Caco-2 (cell line): Measurements from ENCODE around the gene CPE. TPM values are rescaled to one million over a fixed set of nuclear protein-coding genes. Genes with fewer than 3 reads are reported as not detected.
"Not testable (repeated sequence)": the region's sequence is repeated elsewhere in the genome, so short reads cannot be mapped to it uniquely, and the experiment has no call there.

ENCODE experiments used
- BruUV-seq: library from RNA; stranded (reverse); fragments of 400-500 nt; replicated peaks from 2 replicates; lab custom pipeline; 2021; lab: Mats Ljungman, UMichigan
- CTCF ChIA-PET: fragments of 300-600 bp; sonication (Branson Sonifier 250); formaldehyde crosslinking; loops from one replicate; lab custom pipeline; 2022; ENCODE audit warnings: antibody characterized with exemption; lab: Charles Lee
- POLR2A ChIA-PET: fragments of 300-600 bp; sonication (Branson Sonifier 250); formaldehyde crosslinking; loops from one replicate; lab custom pipeline; 2022; ENCODE audit warnings: antibody characterized with exemption; lab: Charles Lee
- DNase-seq, 2 experiments: peaks; one replicate each; pipeline versions ENCODE4 v3.0.0 to v3.0.0-alpha.2; 2020 to 2022
- H3K27me3 ChIP-seq: replicated peaks from 2 replicates; pipeline ENCODE4 v1.6.0; 2011; ENCODE audit warnings: low read length; ENCODE audit not compliant: control insufficient read depth, insufficient read depth
- H3K36me3 ChIP-seq: 2 replicates; pipeline ENCODE4 v1.5.1; 2011; ENCODE audit warnings: low read length; ENCODE audit not compliant: control insufficient read depth, insufficient read depth
- H3K4me1 ChIP-seq: fragments of 250-450 bp; sonication (Bioruptor Pico); 2 replicates; pipeline ENCODE4 v1.5.1; 2020; ENCODE audit warnings: mild to moderate bottlenecking
- H3K4me3 ChIP-seq: 2 replicates; pipeline ENCODE4 v1.5.1; 2011; ENCODE audit warnings: low read depth, mild to moderate bottlenecking, control low read depth, low read length
- H3K9me3 ChIP-seq: fragments of 250-450 bp; sonication (Bioruptor Pico); 2 replicates; pipeline ENCODE4 v1.5.1; 2020; ENCODE audit warnings: mild to moderate bottlenecking, moderate library complexity
- H3K27ac Mint-ChIP-seq: one replicate; pipeline ENCODE4 v1.8.0; 2022; ENCODE audit warnings: mixed read lengths; ENCODE audit not compliant: unreplicated experiment
- H3K27me3 Mint-ChIP-seq: one replicate; pipeline ENCODE4 v1.8.0; 2022; ENCODE audit warnings: mixed read lengths; ENCODE audit not compliant: insufficient read depth, unreplicated experiment
- H3K36me3 Mint-ChIP-seq: one replicate; pipeline ENCODE4 v1.8.0; 2022; ENCODE audit warnings: mild to moderate bottlenecking, mixed read lengths; ENCODE audit not compliant: insufficient read depth, unreplicated experiment
- H3K4me1 Mint-ChIP-seq: one replicate; pipeline ENCODE4 v1.8.0; 2022; ENCODE audit warnings: low read depth, mixed read lengths; ENCODE audit not compliant: unreplicated experiment
- H3K4me3 Mint-ChIP-seq: one replicate; pipeline ENCODE4 v1.8.0; 2022; ENCODE audit warnings: mild to moderate bottlenecking, moderate library complexity, mixed read lengths; ENCODE audit not compliant: unreplicated experiment
- H3K9me3 Mint-ChIP-seq: one replicate; pipeline ENCODE4 v1.8.0; 2022; ENCODE audit warnings: mixed read lengths; ENCODE audit not compliant: unreplicated experiment
- CTCF ChIP-seq, 2 experiments: fragments of 200-600 bp in 1 of 2; IDR thresholded peaks; 1 replicate in 1 of 2; 2 replicates in 1 of 2; pipeline versions ENCODE4 v1.5.1 to v1.8.0; 2011 to 2022; ENCODE audit warnings: antibody characterized with exemption in 1 of 2, control low read depth in 1 of 2, inconsistent platforms in 1 of 2, low read depth in 1 of 2, low read length in 1 of 2, mild to moderate bottlenecking in 1 of 2, moderate library complexity in 1 of 2; ENCODE audit not compliant: insufficient read depth in 1 of 2, severe bottlenecking in 1 of 2, unreplicated experiment in 1 of 2
- intact Hi-C: fragments of 100-400 bp; cut with micrococcal nuclease; formaldehyde crosslinking; loops from one replicate; pipeline ENCODE4 v1.10.0; 2022; ENCODE audit not compliant: unreplicated experiment
- total RNA-seq: library from RNA; stranded (reverse); gene quantifications from 2 replicates; pipeline ENCODE4 v1.2.3, GENCODE V29; 2022

CPE gene
- total RNA-seq, 1 experiment from 2014 or later = 5.9 TPM

- Mint-ChIP-seq H3K4me3 (no peak overlapping the region), H3K36me3 (peaks cover 75% of the 10 kb centered on the region), H3K9me3 (no peaks in the 10 kb centered on the region), H3K27me3 (no peaks in the 10 kb centered on the region), H3K27ac (no peak overlapping the region), H3K4me1 (peaks cover 24% of the 10 kb centered on the region)
- H3K36me3 ChIP-seq = no peaks in the 10 kb centered on the region; the same call in 1 of the 2 replicates
- CTCF ChIA-PET = no interaction called here
- POLR2A ChIA-PET = no interaction called here
- peaks cover 6% of the 10 kb centered on the region for H3K4me1 ChIP-seq
- intact Hi-C loops = no loop called here
- BruUV-seq = no TSS peak
- no peaks in the 10 kb centered on the region for H3K27me3 ChIP-seq
- no peak for DNase-seq
- no peak overlapping the region for H3K4me3 ChIP-seq
- H3K9me3 ChIP-seq = no peaks in the 10 kb centered on the region
- no peak for TF ChIP-seq CTCF (IDR thresholded peaks at IDR 0.05; ENCODE audit: insufficient read depth in 1 of 2, low read depth in 1 of 2, low read length in 1 of 2, severe bottlenecking in 1 of 2, unreplicated experiment in 1 of 2)
Observed at GRCh38 chr4:165335163-165335703, 43.6 kb upstream of the CPE start.

- no peak overlapping the region for H3K4me3 ChIP-seq
- no peaks in the 10 kb centered on the region; the same call in 1 of the 2 replicates for H3K36me3 ChIP-seq
- no peaks in the 10 kb centered on the region for H3K27me3 Mint-ChIP-seq
- H3K4me1 ChIP-seq = no peaks in the 10 kb centered on the region
- peaks cover 63% of the 10 kb centered on the region for H3K36me3 Mint-ChIP-seq
- TF ChIP-seq CTCF (IDR thresholded peaks at IDR 0.05; ENCODE audit: insufficient read depth in 1 of 2, low read depth in 1 of 2, low read length in 1 of 2, severe bottlenecking in 1 of 2, unreplicated experiment in 1 of 2) = no peak
- no peaks in the 10 kb centered on the region for H3K27me3 ChIP-seq
- no peaks in the 10 kb centered on the region for H3K9me3 Mint-ChIP-seq
- BruUV-seq = no TSS peak
- H3K27ac Mint-ChIP-seq = no peak overlapping the region
- no peak for DNase-seq
- ChIA-PET CTCF (no interaction called here), POLR2A (no interaction called here)
- intact Hi-C loops = no loop called here
- peaks cover 10% of the 10 kb centered on the region for H3K4me1 Mint-ChIP-seq
- H3K9me3 ChIP-seq = no peaks in the 10 kb centered on the region
- H3K4me3 Mint-ChIP-seq = no peak overlapping the region
Observed at GRCh38 chr4:165336743-165337142, 42.1 kb upstream of the CPE start.

GRCh38 chr4:165342340-165342739, 36.5 kb upstream of the CPE start:
- H3K36me3 ChIP-seq, H3K4me1 ChIP-seq, H3K9me3 ChIP-seq, DNase-seq, H3K4me3 ChIP-seq, H3K27me3 Mint-ChIP-seq, H3K4me3 Mint-ChIP-seq, H3K4me1 Mint-ChIP-seq, H3K9me3 Mint-ChIP-seq, BruUV-seq, H3K27me3 ChIP-seq, H3K27ac Mint-ChIP-seq: not testable (repeated sequence)
- intact Hi-C loops = loop anchor here (5.0 kb wide), 1 partner anchor 135 kb away; the partner anchor contains the start of gene KLHL2
- ChIA-PET POLR2A (interaction anchor here (2.0 kb wide), 1 partner anchor 14 kb away, joined by 6 read pairs; the partner anchor contains the start of gene MSMO1), CTCF (interaction anchor here (1.2 kb wide), 1 partner anchor 211 kb away, joined by 8 read pairs; no protein-coding TSS in a partner anchor)
- peaks cover 45% of the 10 kb centered on the region for H3K36me3 Mint-ChIP-seq
